CD4-positive, alpha-beta T cell (primary cell): ENCODE data around the gene COL4A6. TPM values are rescaled to one million over a fixed set of nuclear protein-coding genes. Genes with fewer than 3 reads are reported as not detected.
A peak's percentile ranks its signal among the peaks of the same experiment; 100 is the strongest.

Experiments used
- ATAC-seq: fragments of 200-7000 bp; cut with Tn5 transposase; one replicate; pipeline ENCODE4 v1.10.0; 2022; ENCODE audit warnings: mild to moderate bottlenecking; ENCODE audit not compliant: poor library complexity
- CTCF ChIA-PET: fragments of 350-600 bp; sonication (Branson Sonifier 250); formaldehyde crosslinking; loops from one replicate; lab custom pipeline; 2021; ENCODE audit warnings: antibody characterized with exemption, inconsistent platforms; lab: Charles Lee
- POLR2A ChIA-PET: fragments of 350-600 bp; sonication (Branson Sonifier 250); formaldehyde crosslinking; loops from one replicate; lab custom pipeline; 2021; ENCODE audit warnings: antibody characterized with exemption, inconsistent platforms; lab: Charles Lee
- DNase-seq, 14 experiments: peaks; one replicate each; pipeline ENCODE4 v3.0.0-alpha.2; 2013 to 2020; ENCODE audit warnings: mixed read lengths in 2 of 14
- H3K27ac ChIP-seq, 2 donors: one replicate each; pipeline versions ENCODE4 v1.5.1 to v1.7.0; 2013; ENCODE audit warnings: low read length in 2 of 2, low read depth in 1 of 2, mild to moderate bottlenecking in 1 of 2
- H3K27me3 ChIP-seq, 2 experiments: 1 replicate in 1 of 2; 2 replicates in 1 of 2; pipeline versions ENCODE4 v1.6.1 to v1.7.0; 2013; ENCODE audit warnings: low read length in 2 of 2, control low read depth in 1 of 2, mild to moderate bottlenecking in 1 of 2, moderate library complexity in 1 of 2; ENCODE audit not compliant: insufficient read depth in 2 of 2, control insufficient read depth in 1 of 2
- H3K36me3 ChIP-seq: one replicate; pipeline ENCODE4 v1.6.1; 2013; ENCODE audit warnings: low read length, control low read depth; ENCODE audit not compliant: insufficient read depth
- H3K4me1 ChIP-seq: one replicate; pipeline ENCODE4 v1.6.1; 2013; ENCODE audit warnings: low read length, control low read depth; ENCODE audit not compliant: insufficient read depth
- H3K4me3 ChIP-seq: one replicate; pipeline ENCODE4 v1.5.1; 2013; ENCODE audit warnings: mild to moderate bottlenecking, low read length, moderate library complexity
- H3K9me3 ChIP-seq, 2 experiments: 1 replicate in 1 of 2; 2 replicates in 1 of 2; pipeline versions ENCODE4 v1.6.1 to v1.7.0; 2013; ENCODE audit warnings: low read length in 2 of 2, mild to moderate bottlenecking in 2 of 2, control low read depth in 1 of 2, moderate library complexity in 1 of 2; ENCODE audit not compliant: control insufficient read depth in 1 of 2, insufficient read depth in 1 of 2
- H3K27ac Mint-ChIP-seq: one replicate; pipeline ENCODE4 v1.8.0; 2020; ENCODE audit warnings: mixed read lengths
- H3K27me3 Mint-ChIP-seq: one replicate; pipeline ENCODE4 v1.8.0; 2021; ENCODE audit warnings: mixed read lengths
- H3K36me3 Mint-ChIP-seq: one replicate; pipeline ENCODE4 v1.8.0; 2021; ENCODE audit warnings: low read depth, mixed read lengths
- H3K4me1 Mint-ChIP-seq: one replicate; pipeline ENCODE4 v1.8.0; 2021; ENCODE audit warnings: low read depth, mixed read lengths
- H3K4me3 Mint-ChIP-seq: one replicate; pipeline ENCODE4 v1.8.0; 2020; ENCODE audit warnings: mild to moderate bottlenecking, mixed read lengths
- H3K9me3 Mint-ChIP-seq: one replicate; pipeline ENCODE4 v1.8.0; 2020; ENCODE audit warnings: mixed read lengths
- intact Hi-C, 2 experiments: fragments of 100-400 bp; cut with DNase I in 1 of 2; cut with micrococcal nuclease in 1 of 2; formaldehyde crosslinking; loops; one replicate each; pipeline versions ENCODE4 v1.15.1 to v1.9.0; 2023 to 2025; cut with DNase I, micrococcal nuclease
- total RNA-seq, 174 experiments: library from RNA in 2 of 174; stranded (reverse) in 2 of 174; gene quantifications; one replicate each; pipeline ENCODE4 v1.2.3 and lab custom pipeline; 2021 to 2026
- TF ChIP-seq, protein P1 (sequence below): fragments of 200-600 bp; IDR thresholded peaks from one replicate; pipeline ENCODE4 v1.8.0; 2022; ENCODE audit warnings: antibody characterized with exemption, mild to moderate bottlenecking

The COL4A6 gene
- total RNA-seq, 2 experiments from 2014 or later, result not detected

- Mint-ChIP-seq H3K36me3 (no peaks in the 10 kb centered on the region), H3K9me3 (no peaks in the 10 kb centered on the region), H3K4me1 (no peaks in the 10 kb centered on the region), H3K4me3 (no peak overlapping the region), H3K27me3 (peaks cover 18% of the 10 kb centered on the region), H3K27ac (no peak overlapping the region)
- H3K9me3 ChIP-seq, result no peaks in the 10 kb centered on the region
- H3K27ac ChIP-seq, result no peak overlapping the region
- no peaks in the 10 kb centered on the region for H3K36me3 ChIP-seq
- no peak for ATAC-seq
- POLR2A ChIA-PET, result no interaction called here
- no peaks in the 10 kb centered on the region for H3K4me1 ChIP-seq
- no peak overlapping the region for H3K4me3 ChIP-seq
- TF ChIP-seq, protein P1, sequence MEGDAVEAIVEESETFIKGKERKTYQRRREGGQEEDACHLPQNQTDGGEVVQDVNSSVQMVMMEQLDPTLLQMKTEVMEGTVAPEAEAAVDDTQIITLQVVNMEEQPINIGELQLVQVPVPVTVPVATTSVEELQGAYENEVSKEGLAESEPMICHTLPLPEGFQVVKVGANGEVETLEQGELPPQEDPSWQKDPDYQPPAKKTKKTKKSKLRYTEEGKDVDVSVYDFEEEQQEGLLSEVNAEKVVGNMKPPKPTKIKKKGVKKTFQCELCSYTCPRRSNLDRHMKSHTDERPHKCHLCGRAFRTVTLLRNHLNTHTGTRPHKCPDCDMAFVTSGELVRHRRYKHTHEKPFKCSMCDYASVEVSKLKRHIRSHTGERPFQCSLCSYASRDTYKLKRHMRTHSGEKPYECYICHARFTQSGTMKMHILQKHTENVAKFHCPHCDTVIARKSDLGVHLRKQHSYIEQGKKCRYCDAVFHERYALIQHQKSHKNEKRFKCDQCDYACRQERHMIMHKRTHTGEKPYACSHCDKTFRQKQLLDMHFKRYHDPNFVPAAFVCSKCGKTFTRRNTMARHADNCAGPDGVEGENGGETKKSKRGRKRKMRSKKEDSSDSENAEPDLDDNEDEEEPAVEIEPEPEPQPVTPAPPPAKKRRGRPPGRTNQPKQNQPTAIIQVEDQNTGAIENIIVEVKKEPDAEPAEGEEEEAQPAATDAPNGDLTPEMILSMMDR, result no peak
- CTCF ChIA-PET, result interaction anchor here (1.6 kb wide), 1 partner anchor 9 kb away, joined by 3 read pairs; no protein-coding TSS in a partner anchor
- DNase-seq, result peak in 2 of 14 experiments; percentile 1
- H3K27me3 ChIP-seq, result no peaks in the 10 kb centered on the region
- intact Hi-C loops, result no loop called here
These were observed 238.5 kb downstream of the COL4A6 start for GRCh38 chrX:108199691-108200090.

DNA sequence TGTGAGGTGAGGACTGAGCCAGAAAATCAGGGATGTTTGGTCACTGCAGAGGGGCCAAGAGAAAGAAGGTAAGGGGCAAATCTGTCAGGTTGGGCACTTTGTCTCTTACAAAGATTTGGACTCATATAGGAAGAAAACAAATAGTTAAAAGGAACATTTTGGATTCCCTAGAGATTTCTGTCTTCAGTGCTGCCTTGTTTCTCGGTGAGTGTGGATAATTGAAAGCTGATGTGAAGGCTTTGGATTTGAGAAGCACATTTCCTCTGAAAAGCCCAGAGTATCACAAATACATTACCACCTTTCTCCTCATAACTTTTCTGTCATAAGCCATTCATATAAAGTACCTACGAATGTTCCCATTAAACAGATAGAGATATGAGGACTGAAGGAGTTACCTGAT is 239.2 kb downstream of the COL4A6 start:
- Histone ChIP-seq H3K4me1 (no peaks in the 10 kb centered on the region), H3K27ac (no peak overlapping the region), H3K36me3 (no peaks in the 10 kb centered on the region), H3K9me3 (no peaks in the 10 kb centered on the region), H3K27me3 (no peaks in the 10 kb centered on the region), H3K4me3 (no peak overlapping the region)
- DNase-seq (no peak), ATAC-seq (no peak)
- Mint-ChIP-seq H3K27me3 (peaks cover 15% of the 10 kb centered on the region), H3K36me3 (no peaks in the 10 kb centered on the region), H3K9me3 (no peaks in the 10 kb centered on the region), H3K27ac (no peak overlapping the region), H3K4me1 (no peaks in the 10 kb centered on the region), H3K4me3 (no peak overlapping the region)
- CTCF ChIA-PET, result interaction anchor here (1.6 kb wide), 1 partner anchor 10 kb away, joined by 3 read pairs; no protein-coding TSS in a partner anchor
- intact Hi-C loops, result no loop called here
- TF ChIP-seq, protein P1, result no peak
- POLR2A ChIA-PET, result no interaction called here

GRCh38 chrX:108198420-108198819 is 239.8 kb downstream of the COL4A6 start:
- DNase-seq, result no peak
- H3K27me3 ChIP-seq, result no peaks in the 10 kb centered on the region
- CTCF ChIA-PET, result interaction anchor here (1.6 kb wide), 1 partner anchor 10 kb away, joined by 3 read pairs; no protein-coding TSS in a partner anchor

More at GRCh38 chrX:108198420-108198819, 239.8 kb downstream of the COL4A6 start:
- intact Hi-C loops, result no loop called here
- TF ChIP-seq, protein P1, result no peak
- no peak for ATAC-seq
- H3K27ac Mint-ChIP-seq, result no peak overlapping the region
- peaks cover 13% of the 10 kb centered on the region for H3K27me3 Mint-ChIP-seq
- no peaks in the 10 kb centered on the region for H3K9me3 Mint-ChIP-seq
- no peak overlapping the region for H3K4me3 ChIP-seq
- POLR2A ChIA-PET, result no interaction called here
- H3K27ac ChIP-seq, result no peak overlapping the region
- no peaks in the 10 kb centered on the region for H3K4me1 Mint-ChIP-seq
- H3K36me3 Mint-ChIP-seq, result no peaks in the 10 kb centered on the region
- H3K4me3 Mint-ChIP-seq, result no peak overlapping the region
- H3K36me3 ChIP-seq, result no peaks in the 10 kb centered on the region
- no peaks in the 10 kb centered on the region for H3K4me1 ChIP-seq
- H3K9me3 ChIP-seq, result no peaks in the 10 kb centered on the region
